Measurements from ENCODE around the gene MAGEB1. TPM values are rescaled to one million over a fixed set of nuclear protein-coding genes. Genes with fewer than 3 reads are reported as not detected.
A peak's percentile ranks its signal among the peaks of the same experiment; 100 is the strongest.

Gene MAGEB1
- total RNA-seq, 2 donors from 2014 or later: 0.18 to 0.33 TPM

- Histone ChIP-seq H3K4me1 (ENCODE audit: control insufficient read depth, insufficient read depth, low read length) (no peaks in the 10 kb centered on the region), H3K9me3 (ENCODE audit: control insufficient read depth, low read length) (no peaks in the 10 kb centered on the region), H3K9ac (ENCODE audit: extremely low read depth, low read length, poor library complexity, severe bottlenecking) (no peak overlapping the region), H3K36me3 (ENCODE audit: control insufficient read depth, insufficient read depth, low read length) (no peaks in the 10 kb centered on the region), H3K27ac (ENCODE audit: low read depth, low read length) (no peak overlapping the region), H3K4me3 (ENCODE audit: low read length) (no peak overlapping the region), H3K27me3 (ENCODE audit: control insufficient read depth, insufficient read depth, low read length, poor library complexity, severe bottlenecking) (no peaks in the 10 kb centered on the region)
- no peak for DNase-seq
- Mint-ChIP-seq H3K4me1 (peaks cover 34% of the 10 kb centered on the region), H3K36me3 (ENCODE audit: low read depth) (peaks cover 5% of the 10 kb centered on the region), H3K27me3 (ENCODE audit: insufficient read depth) (peaks cover 48% of the 10 kb centered on the region), H3K9me3 (peaks cover 23% of the 10 kb centered on the region), H3K4me3 (no peak overlapping the region), H3K27ac (no peak overlapping the region)
- 69 to 100% methylated on average over 1 of the region's 1 CpG for WGBS, 2 experiments (ENCODE audit: insufficient coverage in 1 of 2, insufficient read length in 1 of 2)
- no peak for TF ChIP-seq CTCF (conservative IDR thresholded peaks at IDR 0.05)
Observed at GRCh38 chrX:30217465-30217864, 29.5 kb upstream of the MAGEB1 start.

GRCh38 chrX:30219372-30219771, 27.6 kb upstream of the MAGEB1 start:
- Mint-ChIP-seq H3K36me3 (ENCODE audit: low read depth) (peaks cover 5% of the 10 kb centered on the region), H3K4me1 (peaks cover 40% of the 10 kb centered on the region), H3K27me3 (ENCODE audit: insufficient read depth) (peaks cover 46% of the 10 kb centered on the region), H3K4me3 (no peak overlapping the region), H3K27ac (peak overlapping the region; percentile 72), H3K9me3 (peaks cover 22% of the 10 kb centered on the region)
- Histone ChIP-seq H3K36me3 (ENCODE audit: control insufficient read depth, insufficient read depth, low read length) (no peaks in the 10 kb centered on the region), H3K9me3 (ENCODE audit: control insufficient read depth, low read length) (no peaks in the 10 kb centered on the region), H3K27ac (ENCODE audit: low read depth, low read length) (no peak overlapping the region), H3K9ac (ENCODE audit: extremely low read depth, low read length, poor library complexity, severe bottlenecking) (no peak overlapping the region), H3K4me3 (ENCODE audit: low read length) (no peak overlapping the region), H3K27me3 (ENCODE audit: control insufficient read depth, insufficient read depth, low read length, poor library complexity, severe bottlenecking) (no peaks in the 10 kb centered on the region), H3K4me1 (ENCODE audit: control insufficient read depth, insufficient read depth, low read length) (no peaks in the 10 kb centered on the region)
- WGBS, 2 experiments (ENCODE audit: insufficient coverage in 1 of 2, insufficient read length in 1 of 2): 63 to 83% methylated on average over 1 to 4 of the region's 4 CpGs
- no peak for TF ChIP-seq CTCF (conservative IDR thresholded peaks at IDR 0.05)
- DNase-seq: peak; percentile 68

GRCh38 chrX:30220661-30221060, 26.3 kb upstream of the MAGEB1 start:
- 82 to 92% methylated on average over 2 to 5 of the region's 5 CpGs for WGBS, 2 experiments (ENCODE audit: insufficient coverage in 1 of 2, insufficient read length in 1 of 2)
- no peak overlapping the region for H3K27ac Mint-ChIP-seq

More at GRCh38 chrX:30220661-30221060, 26.3 kb upstream of the MAGEB1 start:
- Histone ChIP-seq H3K4me3 (ENCODE audit: low read length) (no peak overlapping the region), H3K4me1 (ENCODE audit: control insufficient read depth, insufficient read depth, low read length) (peaks cover 3% of the 10 kb centered on the region), H3K27ac (ENCODE audit: low read depth, low read length) (no peak overlapping the region), H3K9me3 (ENCODE audit: control insufficient read depth, low read length) (no peaks in the 10 kb centered on the region), H3K36me3 (ENCODE audit: control insufficient read depth, insufficient read depth, low read length) (no peaks in the 10 kb centered on the region), H3K9ac (ENCODE audit: extremely low read depth, low read length, poor library complexity, severe bottlenecking) (no peak overlapping the region), H3K27me3 (ENCODE audit: control insufficient read depth, insufficient read depth, low read length, poor library complexity, severe bottlenecking) (no peaks in the 10 kb centered on the region)
- Mint-ChIP-seq H3K27me3 (ENCODE audit: insufficient read depth) (peaks cover 39% of the 10 kb centered on the region), H3K4me3 (no peak overlapping the region), H3K9me3 (peaks cover 11% of the 10 kb centered on the region), H3K4me1 (peaks cover 45% of the 10 kb centered on the region), H3K36me3 (ENCODE audit: low read depth) (peaks cover 3% of the 10 kb centered on the region)
- no peak for DNase-seq
- TF ChIP-seq CTCF (conservative IDR thresholded peaks at IDR 0.05): no peak

Data from endodermal cell (in vitro differentiated cells).